ENCODE measurements around the gene CXCR6.

DNA sequence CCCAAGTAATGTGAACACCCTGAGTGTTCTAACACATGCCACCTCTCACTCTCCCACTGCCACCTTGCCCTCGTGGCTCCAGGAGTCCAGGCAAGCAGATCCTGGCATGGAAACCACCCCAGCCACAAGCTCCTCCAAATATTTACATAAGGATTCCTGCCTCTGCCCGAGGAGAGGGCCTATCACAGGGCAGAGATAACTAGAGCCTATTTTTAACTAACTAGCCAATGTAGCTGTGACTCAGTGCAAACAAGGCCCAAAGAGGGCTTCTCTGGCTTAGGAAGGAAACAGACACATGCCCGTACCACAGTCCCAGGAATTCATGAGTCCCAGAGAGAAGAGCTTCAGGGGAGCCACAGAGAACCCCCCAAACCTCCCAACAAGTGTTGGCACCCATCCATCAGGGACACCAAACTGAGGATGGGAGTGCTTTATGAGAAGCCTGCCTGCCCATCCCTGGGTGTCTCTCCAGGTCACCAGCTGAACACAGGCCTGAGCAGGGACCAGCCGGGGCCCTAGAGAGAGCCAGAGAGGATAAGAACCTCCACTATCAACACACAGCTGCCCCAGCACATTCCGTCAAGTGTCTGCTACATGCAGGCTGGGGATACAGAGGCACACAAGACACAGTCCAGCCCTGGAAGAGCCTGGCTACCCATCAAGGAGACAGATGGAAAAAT is 43.2 kb downstream of the CXCR6 start:
- TF ChIP-seq, protein P1, sequence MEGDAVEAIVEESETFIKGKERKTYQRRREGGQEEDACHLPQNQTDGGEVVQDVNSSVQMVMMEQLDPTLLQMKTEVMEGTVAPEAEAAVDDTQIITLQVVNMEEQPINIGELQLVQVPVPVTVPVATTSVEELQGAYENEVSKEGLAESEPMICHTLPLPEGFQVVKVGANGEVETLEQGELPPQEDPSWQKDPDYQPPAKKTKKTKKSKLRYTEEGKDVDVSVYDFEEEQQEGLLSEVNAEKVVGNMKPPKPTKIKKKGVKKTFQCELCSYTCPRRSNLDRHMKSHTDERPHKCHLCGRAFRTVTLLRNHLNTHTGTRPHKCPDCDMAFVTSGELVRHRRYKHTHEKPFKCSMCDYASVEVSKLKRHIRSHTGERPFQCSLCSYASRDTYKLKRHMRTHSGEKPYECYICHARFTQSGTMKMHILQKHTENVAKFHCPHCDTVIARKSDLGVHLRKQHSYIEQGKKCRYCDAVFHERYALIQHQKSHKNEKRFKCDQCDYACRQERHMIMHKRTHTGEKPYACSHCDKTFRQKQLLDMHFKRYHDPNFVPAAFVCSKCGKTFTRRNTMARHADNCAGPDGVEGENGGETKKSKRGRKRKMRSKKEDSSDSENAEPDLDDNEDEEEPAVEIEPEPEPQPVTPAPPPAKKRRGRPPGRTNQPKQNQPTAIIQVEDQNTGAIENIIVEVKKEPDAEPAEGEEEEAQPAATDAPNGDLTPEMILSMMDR (conservative IDR thresholded peaks at IDR 0.05 in 1 of 2, IDR thresholded peaks at IDR 0.05 in 1 of 2; ENCODE audit: low read depth in 1 of 2, low read length in 2 of 2): no peak
- TF ChIP-seq EZH2 (IDR thresholded peaks at IDR 0.05; ENCODE audit: low read length, missing control alignments): no peak
